SK-N-SH treated with all-trans-retinoic acid at 6 μM for 48 hours (cell line): Measurements from ENCODE around the gene C1QTNF2.

Source experiments
- BACH2 ChIP-seq: fragments of 250-450 bp; sonication (Bioruptor Pico); IDR thresholded peaks from 2 replicates; pipeline ENCODE4 v1.9.0; 2021; ENCODE audit warnings: mild to moderate bottlenecking, borderline replicate concordance
- CREB5 ChIP-seq: fragments of 250-450 bp; sonication (Bioruptor Pico); IDR thresholded peaks from 2 replicates; pipeline ENCODE4 v1.5.1; 2020; ENCODE audit warnings: low read depth, mild to moderate bottlenecking, moderate library complexity
- CSDC2 ChIP-seq: fragments of 250-450 bp; sonication (Bioruptor Pico); IDR thresholded peaks from 2 replicates; pipeline ENCODE4 v1.5.0; 2020; ENCODE audit warnings: mild to moderate bottlenecking, moderate library complexity
- ESRRG ChIP-seq: fragments of 250-450 bp; sonication (Bioruptor Pico); IDR thresholded peaks from 2 replicates; pipeline ENCODE4 v1.6.1; 2021; ENCODE audit warnings: mild to moderate bottlenecking
- GLIS3 ChIP-seq: fragments of 250-450 bp; sonication (Bioruptor Pico); IDR thresholded peaks from 2 replicates; pipeline ENCODE4 v1.5.0; 2020; ENCODE audit warnings: mild to moderate bottlenecking, moderate library complexity
- PATZ1 ChIP-seq: fragments of 250-450 bp; sonication (Bioruptor Pico); IDR thresholded peaks from 2 replicates; pipeline ENCODE4 v1.8.0; 2020; ENCODE audit warnings: mild to moderate bottlenecking, moderate library complexity, borderline replicate concordance
- POU6F1 ChIP-seq: fragments of 250-450 bp; sonication (Bioruptor Pico); IDR thresholded peaks from 2 replicates; pipeline ENCODE4 v1.8.0; 2021; ENCODE audit warnings: low read depth, mild to moderate bottlenecking, moderate library complexity, borderline replicate concordance
- RARB ChIP-seq: fragments of 250-450 bp; sonication (Bioruptor Pico); IDR thresholded peaks from 2 replicates; pipeline ENCODE4 v1.8.0; 2021; ENCODE audit warnings: mild to moderate bottlenecking, moderate library complexity
- TOX ChIP-seq: fragments of 250-450 bp; sonication (Bioruptor Pico); IDR thresholded peaks from 2 replicates; pipeline ENCODE4 v1.8.0; 2021; ENCODE audit warnings: mild to moderate bottlenecking, moderate library complexity, borderline replicate concordance
- ZC3H10 ChIP-seq: fragments of 250-450 bp; sonication (Bioruptor Pico); IDR thresholded peaks from 2 replicates; pipeline ENCODE4 v1.5.1; 2021; ENCODE audit warnings: mild to moderate bottlenecking, moderate library complexity
- ZFP3 ChIP-seq: fragments of 250-450 bp; sonication (Bioruptor Pico); IDR thresholded peaks from 2 replicates; pipeline ENCODE4 v1.5.0; 2020; ENCODE audit warnings: mild to moderate bottlenecking, moderate library complexity
- ZFP30 ChIP-seq: fragments of 450-650 bp; formaldehyde crosslinking; IDR thresholded peaks from 2 replicates; pipeline ENCODE4 v1.5.0; 2022; ENCODE audit warnings: mild to moderate bottlenecking, moderate library complexity
- ZNF565 ChIP-seq: fragments of 450-650 bp; formaldehyde crosslinking; conservative IDR thresholded peaks from 2 replicates; pipeline ENCODE4 v1.5.0; 2020; ENCODE audit warnings: low read depth, mild to moderate bottlenecking, moderate library complexity

- TF ChIP-seq RARB (CRISPR knock-in tag) (no peak), CSDC2 (CRISPR knock-in tag) (no peak), PATZ1 (CRISPR knock-in tag) (no peak), GLIS3 (no peak), ZC3H10 (no peak), CREB5 (CRISPR knock-in tag) (no peak), BACH2 (no peak), POU6F1 (CRISPR knock-in tag) (no peak), ZFP3 (CRISPR knock-in tag) (no peak), TOX (CRISPR knock-in tag) (no peak), ZNF565 (CRISPR knock-in tag) (no peak), ESRRG (CRISPR knock-in tag) (no peak), ZFP30 (no peak)
These were observed 57.3 kb downstream of the C1QTNF2 start for GRCh38 chr5:160312960-160313727.
